HG02623 (cell line): ENCODE measurements around the gene OTOGL.

Experiments
- ATAC-seq: cut with Tn5 transposase; IDR thresholded peaks from one replicate; pipeline ENCODE4 v1.9.1; 2021; ENCODE audit warnings: moderate library complexity; ENCODE audit not compliant: unreplicated experiment

The OTOGL gene

GRCh38 chr12:80099259-80099658 lies at the start of gene OTOGL:
Gene OTOGL, plus strand, starts transcription at chr12:80099537. Its CDS starts 109,895 bp downstream, at chr12:80209432.
- ATAC-seq, result no peak

- ATAC-seq, result no peak
These were observed 49.1 kb upstream of the OTOGL start for GRCh38 chr12:80050236-80050635.

- ATAC-seq, result no peak
These were observed 46.1 kb upstream of the OTOGL start for GRCh38 chr12:80053051-80053790.

DNA sequence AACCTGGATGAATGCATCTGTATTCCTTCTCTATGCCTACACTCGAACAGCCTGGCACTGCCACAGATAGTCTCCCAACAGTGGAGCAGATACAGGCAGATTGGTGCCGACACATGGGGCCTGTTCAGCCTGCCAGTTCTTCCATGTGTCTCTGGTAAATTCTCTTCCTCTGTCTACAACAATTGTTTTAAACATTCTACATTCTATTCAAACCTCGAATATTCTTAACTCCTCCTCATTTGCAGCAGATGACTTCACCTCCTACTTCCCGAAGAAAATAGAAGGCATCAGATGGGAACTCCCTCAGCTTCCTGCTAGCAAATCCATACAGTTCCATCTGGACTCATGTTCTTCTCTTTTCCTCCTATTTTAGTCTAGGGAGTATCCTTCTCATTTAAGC lies 43.1 kb upstream of the OTOGL start:
- ATAC-seq, result no peak

DNA sequence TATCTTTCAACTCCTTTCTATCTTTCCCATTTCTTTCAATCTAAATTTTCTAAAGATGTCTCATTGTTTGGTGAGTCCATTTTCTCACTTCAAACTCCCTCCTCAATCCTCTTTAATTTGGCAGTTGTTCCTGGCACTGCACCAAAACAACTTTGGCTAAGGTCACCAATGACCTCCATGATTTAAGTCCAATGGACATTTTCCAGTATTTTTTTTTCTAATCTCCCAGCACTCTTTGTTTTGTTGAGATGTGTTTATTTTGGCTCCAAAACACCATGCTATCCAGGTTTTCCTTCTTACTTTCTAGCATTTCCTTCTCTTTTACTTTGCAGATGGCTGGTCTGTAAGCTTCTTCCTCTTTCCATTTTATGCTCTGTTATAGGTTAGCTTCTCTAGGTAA lies 42.5 kb upstream of the OTOGL start:
- no peak for ATAC-seq

DNA sequence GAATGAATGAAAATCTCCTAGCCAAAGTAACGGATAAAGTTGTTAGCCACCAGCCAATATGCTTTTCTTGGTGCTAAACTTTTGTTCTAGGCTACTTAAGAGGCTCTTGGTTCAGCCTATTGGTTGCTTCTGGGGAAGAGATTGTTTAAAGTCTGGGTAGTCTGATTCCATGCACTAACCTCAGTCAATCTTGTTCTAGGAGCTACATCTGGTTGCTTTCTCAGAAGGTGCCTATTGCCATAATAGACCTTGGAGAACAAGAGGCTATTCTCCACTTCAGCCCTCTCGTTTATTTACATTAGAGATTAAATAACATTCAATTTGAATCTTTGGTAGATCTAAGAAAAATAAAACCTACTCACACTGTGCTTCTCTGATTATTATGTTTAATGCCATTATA lies 40.8 kb upstream of the OTOGL start:
- ATAC-seq, result no peak

DNA sequence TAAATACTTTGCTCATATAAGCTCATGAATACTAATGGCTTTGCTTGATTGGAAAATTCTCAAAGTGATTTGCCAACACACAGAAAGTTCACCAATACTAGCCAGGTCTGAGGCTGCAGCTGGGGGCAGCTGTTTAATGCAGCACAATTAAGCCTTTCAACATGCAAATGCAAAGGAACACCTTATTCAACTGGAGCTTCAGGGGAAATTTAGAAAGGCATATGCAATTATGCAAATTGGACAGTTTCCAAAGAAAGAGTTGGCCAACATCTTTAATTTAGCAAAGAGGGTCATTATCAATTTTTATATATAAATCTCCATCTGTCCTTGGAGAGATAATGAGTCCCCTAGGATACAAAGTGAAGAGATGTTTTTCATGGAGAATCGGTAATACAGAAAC lies 40.2 kb upstream of the OTOGL start:
- ATAC-seq, result no peak

DNA sequence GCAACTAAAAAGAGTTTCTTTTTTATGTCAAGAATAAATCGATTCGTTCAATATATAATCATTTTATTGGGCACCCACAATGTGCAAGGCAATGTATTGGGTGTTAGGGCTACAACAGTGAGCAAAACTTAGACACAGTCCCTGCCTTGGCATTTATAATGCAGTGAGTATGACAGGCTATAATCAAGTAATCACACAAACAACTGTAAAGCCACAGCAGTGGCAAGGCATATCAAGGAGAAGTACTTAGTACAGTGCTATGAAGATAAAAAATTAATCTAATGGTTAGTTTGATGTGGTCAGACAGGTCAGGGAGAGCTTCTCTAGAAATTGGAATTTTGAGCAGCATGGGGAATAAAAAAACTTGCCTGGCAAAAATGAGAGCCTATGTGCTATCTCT lies 39.5 kb upstream of the OTOGL start:
- ATAC-seq, result no peak

DNA sequence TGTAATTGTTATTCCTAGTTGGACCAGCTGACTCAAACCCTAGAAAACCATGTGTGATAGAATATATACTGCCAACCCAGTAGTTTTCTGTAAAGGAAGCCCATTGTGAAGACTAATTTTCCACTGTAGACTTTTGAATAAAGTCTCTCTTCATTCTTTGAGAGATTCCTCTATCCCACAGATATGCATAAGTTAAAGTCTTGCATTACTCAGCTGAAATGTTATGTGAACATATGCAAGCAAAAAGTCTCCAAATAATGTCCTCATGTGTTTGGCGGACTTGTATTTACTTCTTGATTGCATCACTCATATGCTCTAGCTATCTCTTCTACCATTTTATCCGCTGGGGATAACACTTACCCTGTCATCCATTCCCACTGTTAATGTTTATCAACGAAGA lies 35.1 kb upstream of the OTOGL start:
- no peak for ATAC-seq

DNA sequence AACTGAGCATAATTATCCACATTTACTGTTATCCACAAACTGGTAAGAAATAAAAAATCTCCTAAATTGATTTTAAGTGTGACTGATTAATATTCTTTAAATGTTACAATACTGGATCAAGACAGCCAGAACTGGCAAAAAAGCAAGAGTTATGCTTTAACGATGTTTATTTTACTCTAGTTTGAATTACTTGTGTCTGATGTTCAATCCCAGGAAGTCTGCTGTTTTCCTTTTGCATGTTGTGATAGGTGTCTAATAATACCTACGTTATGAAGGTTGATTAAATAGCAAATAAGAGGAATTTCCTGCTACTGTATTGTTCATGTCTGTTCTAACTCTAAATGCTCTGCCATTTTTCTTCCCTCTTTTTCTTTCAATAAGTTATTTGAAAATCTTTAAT lies 34.4 kb upstream of the OTOGL start:
- no peak for ATAC-seq

- no peak for ATAC-seq
These were observed 31.2 kb upstream of the OTOGL start for GRCh38 chr12:80068173-80068572.

GRCh38 chr12:80083892-80084614 lies 15.3 kb upstream of the OTOGL start:
- peak; percentile 64 for ATAC-seq

GRCh38 chr12:80086025-80086424 lies 13.3 kb upstream of the OTOGL start:
- ATAC-seq, result no peak

DNA sequence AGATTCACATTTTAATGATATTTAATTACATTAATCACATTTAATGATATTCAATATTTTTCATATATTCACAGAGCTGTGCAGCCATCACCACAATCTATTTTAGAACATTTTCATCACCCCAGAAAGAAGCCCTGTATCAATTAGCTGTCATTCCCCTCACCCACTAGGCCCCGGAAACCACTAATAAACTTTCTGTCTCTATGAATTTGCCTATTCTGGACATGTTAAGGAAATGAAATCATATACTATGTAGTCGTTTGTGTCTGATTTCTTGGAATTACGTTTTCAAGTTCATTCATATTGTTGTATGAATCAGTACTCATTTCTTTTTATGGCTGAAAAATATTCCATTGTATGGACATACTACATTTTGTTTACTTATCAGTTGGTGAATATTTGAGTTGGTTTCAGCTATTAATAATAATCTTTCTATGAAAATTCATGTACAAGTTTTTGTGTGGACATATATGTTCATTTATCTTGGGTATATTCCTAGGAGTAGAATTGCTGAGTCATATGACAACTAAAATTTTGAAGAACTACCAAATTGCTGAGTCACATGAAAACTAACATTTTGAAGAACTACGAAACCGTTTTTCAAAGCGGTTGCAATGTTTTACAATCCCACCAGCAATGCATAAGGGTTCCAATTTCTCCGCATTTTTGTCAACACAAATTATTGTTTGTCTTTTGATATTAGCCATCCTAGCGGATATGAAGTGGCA lies 11.7 kb upstream of the OTOGL start:
- no peak for ATAC-seq

- ATAC-seq, result no peak
These were observed 1.3 kb downstream of the OTOGL start for GRCh38 chr12:80100591-80100990.

DNA sequence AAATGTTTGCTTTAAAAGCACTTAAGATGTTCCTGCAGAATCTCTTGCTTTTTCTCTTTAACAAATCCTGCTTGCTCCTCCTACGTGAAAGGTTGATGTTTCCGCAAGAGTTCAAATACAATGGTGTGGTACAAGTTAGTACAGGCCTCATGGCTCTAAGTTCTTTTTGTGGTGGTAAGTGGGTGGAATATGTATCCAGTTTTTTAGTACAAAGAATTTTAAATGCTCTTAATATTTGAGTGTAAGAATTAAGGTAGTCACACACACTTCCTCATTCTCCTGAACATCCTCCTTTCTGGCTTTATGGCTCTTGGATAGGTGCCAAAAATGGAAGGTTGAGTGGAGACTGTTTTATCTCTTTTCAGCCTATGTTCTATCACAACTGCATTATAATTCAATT lies 1.8 kb downstream of the OTOGL start:
- no peak for ATAC-seq

- no peak for ATAC-seq
These were observed 7.9 kb downstream of the OTOGL start for GRCh38 chr12:80107221-80107620.

DNA sequence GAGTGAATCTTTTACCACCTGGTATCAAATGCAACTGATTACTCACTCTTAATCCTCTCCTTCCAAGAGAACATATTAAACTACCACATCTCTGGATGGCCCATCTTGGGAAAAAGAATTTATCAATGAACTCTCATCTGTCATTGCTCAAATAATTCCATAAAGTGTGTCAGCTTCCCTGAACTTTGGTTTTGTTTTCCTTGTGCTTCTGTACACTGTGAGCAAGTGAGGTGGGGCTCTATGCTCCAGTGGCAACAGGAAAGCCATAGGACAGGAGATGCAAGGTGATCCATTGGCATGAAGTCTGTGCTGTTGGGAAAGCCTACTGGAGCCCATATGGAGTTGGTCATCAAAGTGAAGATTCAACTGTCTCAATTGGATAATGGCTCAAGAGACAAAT lies 17.4 kb downstream of the OTOGL start:
- no peak for ATAC-seq

- ATAC-seq, result no peak
These were observed 19.4 kb downstream of the OTOGL start for GRCh38 chr12:80118565-80119324.

GRCh38 chr12:80120994-80121393 lies 21.7 kb downstream of the OTOGL start:
- no peak for ATAC-seq

DNA sequence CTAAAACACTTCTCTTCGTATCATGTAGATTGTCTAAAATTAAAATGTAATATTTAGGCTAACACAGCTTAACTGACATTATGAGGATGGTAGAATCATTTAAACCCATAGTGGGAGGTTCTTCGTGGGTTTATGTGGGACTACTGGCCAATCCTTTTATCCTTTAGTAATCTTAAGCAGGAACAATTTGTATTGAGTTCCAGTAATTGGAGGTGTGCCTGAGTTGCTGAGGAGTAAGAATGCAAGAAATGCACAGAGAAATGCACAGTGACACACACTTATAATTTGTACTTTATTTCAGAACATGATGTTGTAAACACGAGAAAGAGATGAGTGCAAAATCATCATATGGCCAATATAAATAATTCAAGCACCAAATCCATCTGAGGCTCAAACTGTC lies 22.3 kb downstream of the OTOGL start:
- ATAC-seq, result no peak
